GM21717 (cell line): ENCODE data around the gene LBX2.

ENCODE experiments used
- ATAC-seq: cut with Tn5 transposase; IDR thresholded peaks from one replicate; pipeline ENCODE4 v1.9.1; 2021; ENCODE audit warnings: mild to moderate bottlenecking, moderate library complexity; ENCODE audit not compliant: unreplicated experiment

LBX2 gene

DNA sequence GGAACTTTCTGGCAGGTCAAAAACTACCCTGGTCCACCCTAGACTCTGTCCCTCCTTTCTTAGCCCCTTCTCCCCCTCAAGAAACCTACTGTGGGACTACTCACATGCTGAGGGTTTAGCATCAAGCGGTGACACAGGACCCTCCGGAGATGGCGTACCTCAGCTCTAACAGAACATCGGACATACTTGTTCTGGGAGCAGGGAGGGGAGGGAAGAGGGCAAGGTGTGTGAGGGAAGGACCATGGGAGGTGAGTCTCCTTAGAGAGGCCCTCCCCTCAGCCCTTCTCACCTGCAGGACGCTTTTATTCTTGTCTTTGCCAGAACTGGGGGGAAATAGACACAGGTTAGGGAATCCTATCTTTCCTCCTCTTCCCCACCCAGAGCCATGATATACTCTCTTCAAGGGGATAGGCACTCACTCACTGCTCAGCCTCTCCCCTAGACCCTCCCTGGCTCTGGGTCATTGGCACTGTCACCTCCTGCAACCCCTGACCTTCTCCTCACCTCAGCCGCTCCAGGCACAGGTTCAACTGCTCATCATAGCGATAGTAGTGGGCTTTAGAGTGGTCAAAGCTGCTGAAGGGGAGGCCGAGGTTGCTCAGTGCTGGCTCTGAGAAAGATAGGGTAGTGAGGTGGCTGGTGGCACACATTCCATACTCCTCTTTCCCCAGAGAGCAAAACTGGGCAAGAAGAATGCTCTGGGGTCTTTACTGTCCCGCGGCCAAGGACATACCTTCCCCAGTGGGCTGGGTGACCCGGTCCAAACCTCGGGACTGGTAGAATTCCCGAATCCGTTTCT, 6.2 kb upstream of the LBX2 start:
- no peak for ATAC-seq

DNA sequence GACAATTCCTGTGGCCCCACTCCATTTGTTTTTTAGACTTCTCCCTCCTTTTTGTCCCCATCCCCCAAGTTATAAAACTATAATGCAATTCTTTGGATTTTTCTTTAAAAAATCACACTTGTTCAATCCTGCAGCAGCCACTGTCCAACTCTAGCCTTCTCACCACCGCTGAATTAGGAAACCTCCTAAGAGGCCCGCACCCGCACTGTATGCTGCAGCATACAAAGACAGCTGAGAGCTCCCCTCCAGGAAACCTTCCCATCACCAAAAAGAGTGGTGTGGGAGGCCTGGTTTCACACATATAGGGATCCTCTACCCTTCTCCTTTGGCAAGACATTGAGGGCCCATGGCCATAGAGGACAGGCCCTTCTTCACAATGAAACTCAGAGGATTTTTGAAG, 5.2 kb upstream of the LBX2 start:
- ATAC-seq, result no peak

DNA sequence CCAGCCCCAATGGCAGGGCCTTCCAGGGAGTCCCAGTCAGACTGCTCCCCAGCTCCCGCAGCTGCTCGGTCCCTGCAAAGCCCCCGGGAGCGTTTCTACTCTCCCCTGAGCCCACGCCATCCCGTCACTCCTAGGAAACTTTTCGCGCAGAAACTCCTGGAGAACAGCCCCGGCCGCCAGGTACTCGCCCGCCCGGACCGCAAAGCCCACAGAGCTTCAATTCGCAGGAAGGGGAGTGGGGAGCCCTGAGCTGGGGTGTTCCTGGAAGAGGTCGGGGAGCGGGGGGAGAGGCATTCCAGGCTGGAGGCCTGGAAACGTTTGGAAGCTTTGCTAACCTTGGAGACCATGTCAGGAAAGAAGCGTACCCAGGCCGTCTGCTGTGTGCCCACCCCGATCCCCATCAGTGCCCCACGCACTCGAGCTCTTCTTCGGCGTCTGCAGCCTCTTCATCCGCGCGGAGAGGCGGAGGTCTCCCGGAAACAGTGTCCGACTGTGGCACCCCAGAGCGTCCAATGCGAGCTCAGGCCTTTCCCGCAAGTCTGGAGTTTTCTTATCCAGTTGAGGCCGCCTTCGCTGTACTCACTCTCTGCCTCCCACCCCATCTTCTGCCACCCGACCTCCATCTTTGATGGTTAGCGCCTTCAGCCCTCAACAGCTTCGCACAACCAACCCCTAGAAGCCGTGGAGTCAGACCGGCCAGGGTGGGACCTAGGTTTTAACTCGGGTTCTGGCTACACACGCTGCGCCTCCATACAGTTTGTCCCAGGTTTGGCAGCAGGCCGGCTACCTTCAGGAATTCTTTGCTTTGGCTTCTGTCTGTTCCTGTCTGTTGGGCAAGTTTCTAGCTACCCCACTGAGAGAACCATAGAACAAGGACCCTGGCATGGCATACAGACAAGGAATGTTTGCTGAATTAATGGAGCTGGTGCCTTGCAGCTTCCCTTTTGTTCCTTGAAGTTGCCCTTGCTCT, 4.4 kb upstream of the LBX2 start:
- ATAC-seq, result no peak

DNA sequence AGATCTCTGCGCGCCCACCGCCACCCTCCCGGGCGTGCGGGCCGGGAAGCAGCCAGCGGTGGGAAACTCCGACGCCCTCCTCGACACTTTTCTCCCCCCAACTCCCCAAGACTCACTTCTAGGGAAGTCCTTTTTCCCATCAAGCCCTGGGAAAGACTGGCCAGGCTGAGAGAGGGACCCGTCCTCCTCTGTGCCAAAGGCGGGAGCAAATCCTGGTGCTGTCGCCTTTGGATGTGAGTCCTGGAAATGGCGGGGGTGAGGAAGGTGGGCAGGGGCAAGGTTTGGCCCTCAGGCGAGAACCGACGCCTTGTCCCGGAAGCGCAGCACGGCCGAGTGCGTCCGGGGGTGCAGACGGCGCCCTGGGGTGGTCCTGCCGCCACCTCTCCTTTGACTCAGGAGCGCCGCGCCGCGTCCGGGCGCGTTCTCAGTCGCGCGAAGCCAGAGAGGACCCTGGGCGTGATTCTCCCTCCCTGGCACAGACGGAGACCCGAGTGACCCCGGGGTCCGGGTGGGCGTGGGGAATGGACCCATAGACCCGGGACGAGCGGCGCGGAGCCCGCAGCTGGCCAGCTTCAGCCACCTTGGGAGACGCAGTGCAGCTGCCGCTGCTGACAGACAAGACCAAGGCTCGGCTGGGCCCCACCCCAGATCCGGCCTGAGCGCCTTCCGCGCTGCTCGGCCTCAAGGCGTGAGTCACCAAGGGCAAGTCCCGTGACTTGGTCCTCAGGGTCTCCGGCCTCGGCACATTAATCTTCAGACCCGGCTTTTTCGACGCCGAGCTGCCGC, 3.5 kb upstream of the LBX2 start:
- no peak for ATAC-seq

DNA sequence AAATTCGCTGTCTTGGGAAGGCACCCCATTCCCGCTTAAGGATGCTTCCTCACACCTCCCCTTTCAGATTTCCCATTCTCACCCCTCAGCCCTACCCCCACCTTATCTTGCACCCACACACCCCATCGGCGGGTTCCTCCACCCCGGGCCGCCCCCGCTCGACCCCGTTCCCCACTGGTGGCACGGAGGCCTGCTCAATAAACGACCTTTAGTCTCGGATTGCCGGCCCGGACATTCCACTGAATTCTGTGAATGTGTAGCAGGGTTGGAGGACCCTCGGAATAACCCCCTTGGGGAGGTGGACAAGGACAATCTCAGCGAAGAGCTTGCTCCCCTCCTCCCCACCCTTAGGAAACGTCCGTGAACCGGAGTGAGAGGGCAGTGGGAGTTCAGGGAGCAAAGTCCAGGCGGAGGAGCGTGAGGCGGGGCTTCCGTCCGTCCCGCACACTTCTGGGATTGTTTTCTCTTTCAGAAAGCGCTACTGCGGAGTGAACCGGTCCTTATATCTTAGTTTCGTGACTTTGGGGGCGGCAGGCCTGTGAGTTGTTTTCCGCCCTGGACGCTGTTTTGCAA, 2.8 kb upstream of the LBX2 start:
- no peak for ATAC-seq

DNA sequence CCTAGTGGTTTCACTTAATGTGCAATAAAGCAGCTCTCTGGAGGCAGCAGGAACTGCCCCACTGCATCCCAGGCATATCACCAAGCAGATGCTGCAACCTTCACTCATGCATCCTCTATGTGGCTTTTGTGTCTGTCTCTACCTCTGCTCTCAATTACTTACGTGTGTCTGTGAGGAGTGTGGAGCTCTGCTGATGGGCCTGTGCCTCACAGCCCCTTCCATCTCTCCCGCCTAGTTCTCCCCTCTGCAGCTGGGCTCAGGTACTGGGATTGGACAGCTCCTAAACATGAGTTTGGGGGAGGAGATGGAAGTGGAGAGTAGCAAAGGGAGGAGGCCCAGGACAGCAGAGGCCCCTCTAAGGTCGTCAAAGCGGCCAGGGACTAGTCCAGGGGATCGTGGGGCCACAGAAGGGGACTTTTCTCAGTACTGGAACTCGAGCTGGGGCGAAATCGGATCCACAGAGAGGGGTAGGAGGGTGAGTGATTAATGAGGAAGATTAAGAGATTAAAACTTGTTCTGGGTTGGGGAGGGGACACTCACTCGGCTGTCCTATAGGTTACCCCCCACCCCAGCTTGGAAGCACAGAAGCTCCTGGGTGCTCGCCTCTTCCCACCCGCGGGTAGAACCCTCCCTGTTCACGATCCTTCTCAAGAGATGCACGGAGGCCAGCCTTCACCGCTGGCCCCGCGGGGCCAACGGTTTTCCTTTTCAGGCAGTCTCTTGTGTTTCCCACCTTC, 2.1 kb upstream of the LBX2 start:
- ATAC-seq, result no peak

DNA sequence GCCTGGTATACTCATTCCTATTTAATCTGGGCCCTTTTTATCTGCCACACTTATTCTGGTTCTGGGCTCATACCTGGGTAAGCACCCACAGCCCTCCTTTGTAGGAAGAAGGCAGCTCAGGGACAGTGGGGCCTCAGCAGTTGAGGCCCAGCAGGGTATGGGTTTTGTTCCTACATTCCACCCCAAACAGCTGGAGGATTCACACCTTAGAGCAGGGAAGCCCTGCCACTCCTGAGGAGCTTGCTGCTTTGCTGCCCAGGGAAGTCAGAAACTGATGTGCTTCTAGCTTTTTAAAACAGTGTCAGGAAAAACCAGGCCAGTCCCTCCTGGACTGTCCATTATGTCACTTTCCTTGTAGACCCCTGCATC, 1.2 kb upstream of the LBX2 start:
- no peak for ATAC-seq

DNA sequence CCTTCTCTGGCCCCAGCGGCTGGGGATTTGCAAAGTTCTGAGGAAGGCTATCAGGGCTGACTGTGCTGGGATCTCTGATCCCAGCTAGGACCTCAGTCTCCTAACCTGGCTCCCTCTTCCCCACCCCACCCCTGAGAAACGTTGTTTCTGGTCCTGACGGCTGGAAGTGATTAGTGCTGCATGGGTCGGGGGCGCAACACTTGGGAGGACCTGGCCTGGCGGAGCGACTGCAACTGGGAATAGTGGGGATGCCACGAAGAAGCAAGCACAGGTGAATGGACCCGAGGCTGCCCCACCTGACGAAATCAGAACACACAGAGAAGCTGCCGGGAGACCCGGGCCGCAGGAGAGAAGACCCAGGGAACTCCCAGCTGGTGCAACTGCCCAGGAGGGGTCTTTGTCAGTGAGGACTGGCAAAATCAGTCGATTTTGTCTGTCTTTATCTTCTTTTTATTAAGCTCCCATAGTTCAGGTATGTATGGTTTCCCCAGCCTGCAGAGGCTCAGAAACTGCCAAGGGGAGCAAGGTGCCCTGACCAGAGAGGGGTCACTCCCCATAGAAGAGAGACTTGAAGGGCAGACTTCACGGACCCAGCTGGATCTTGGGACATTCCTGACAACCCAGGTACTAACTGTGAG, 656 bp upstream of the LBX2 start:
- ATAC-seq, result no peak

DNA sequence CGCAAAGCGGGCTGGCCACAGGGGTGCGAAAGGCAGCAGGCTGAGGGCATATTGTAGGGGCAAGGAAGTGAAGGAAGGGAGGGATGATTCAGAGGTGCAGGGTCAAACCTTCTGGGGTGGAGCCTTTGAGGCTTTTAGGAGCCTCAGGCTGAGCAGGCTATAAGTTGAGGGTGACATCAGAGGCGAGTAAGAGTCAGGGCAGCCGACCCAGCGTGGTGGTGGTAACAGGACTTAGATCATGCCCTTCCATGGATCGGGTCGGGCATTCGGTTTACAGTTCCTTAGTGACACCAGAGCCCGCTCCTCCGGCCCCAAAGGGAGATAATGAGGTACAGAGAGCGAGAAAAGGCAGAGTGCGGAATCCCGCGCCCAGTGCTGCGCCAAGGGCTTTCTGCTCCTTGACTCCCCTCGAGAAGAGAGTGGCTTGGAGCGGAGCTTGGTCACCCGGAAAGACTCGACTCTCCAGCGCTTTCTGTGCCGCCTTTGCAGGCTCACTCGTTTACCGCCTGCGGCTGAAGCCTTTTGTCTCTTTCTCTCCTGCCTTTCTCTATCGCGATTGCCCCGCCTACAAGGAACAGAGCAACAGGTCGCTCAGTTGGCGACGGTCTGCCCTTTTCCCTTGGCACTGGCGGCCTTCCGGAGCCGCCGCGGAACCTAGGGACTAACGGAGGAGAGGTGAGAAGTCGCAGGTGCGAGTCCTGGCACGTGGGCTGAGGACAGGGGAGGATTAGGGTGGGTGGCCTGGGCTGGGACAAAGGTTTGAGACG, 720 bp downstream of the LBX2 start:
- no peak for ATAC-seq

DNA sequence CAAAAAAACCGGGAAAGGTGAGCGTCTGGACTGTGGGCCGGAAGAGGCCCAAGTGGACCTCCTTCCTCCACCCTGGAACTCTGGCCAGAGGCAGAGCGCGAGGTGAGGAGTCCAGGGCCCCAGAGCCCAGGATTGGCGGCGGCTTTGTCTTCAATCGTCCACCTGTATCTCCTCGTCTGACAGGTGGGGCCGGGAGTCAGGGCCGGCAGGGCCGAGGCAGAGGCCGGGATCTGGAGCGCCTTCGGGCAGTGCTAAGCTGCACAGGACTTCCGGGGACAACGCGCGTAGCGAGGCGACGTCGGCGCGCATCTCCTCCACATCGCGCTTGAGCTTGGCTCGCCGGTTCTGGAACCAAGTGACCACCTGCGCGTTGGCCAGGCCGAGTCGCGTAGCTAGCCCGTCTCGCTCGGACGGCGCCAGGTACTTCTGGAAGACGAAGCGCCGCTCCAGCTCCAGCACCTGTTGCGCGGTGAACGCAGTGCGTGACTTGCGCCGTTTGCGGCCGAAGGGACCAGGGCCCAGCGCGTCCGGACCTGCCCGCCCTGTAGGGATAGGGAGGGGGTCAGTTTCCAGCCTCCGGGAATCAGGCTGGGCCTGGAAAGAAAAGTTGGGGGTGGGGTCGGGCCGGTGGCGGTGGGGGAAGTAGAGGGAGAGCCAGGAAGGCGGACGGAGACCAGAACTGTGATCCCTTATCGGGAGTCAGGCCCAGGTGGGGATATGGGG, 1.5 kb downstream of the LBX2 start:
- ATAC-seq, result no peak

DNA sequence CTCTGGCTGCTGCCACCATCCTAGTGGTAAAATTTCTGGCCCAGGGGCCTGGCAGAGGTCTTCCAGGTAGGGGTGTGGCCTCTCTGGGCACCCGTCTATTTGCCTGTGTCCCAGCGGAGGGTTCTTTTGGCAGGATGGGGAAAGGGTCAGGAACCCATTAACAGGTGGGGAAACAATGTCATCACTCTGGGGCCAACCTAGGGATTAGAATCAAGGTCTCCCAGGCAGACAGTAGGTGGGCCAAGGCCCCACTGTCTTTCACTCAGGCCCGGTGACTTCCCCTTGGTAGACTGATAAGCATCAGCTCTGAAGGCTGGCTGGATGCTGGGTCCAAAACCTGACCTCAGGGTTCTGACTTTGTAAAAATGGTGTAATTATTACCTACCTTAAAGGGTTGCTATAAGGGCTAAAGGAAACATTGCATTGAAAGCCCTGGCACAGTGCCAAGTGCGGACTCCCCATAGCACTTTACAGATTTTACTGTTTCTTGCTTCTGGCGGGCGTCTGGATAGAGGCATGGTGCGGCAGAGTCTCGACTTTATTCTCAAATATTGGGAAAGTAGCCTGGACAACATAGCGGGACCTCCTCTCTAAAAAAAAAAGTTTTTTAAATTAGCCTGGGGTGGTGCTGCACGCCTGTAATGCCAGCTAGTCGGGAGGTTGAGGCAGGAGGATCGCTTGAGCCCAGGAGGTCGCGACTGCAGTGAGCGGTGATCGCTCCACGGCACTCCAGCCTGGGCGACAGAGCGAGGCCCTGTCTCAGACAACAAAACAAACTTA, 2.2 kb downstream of the LBX2 start:
- no peak for ATAC-seq

DNA sequence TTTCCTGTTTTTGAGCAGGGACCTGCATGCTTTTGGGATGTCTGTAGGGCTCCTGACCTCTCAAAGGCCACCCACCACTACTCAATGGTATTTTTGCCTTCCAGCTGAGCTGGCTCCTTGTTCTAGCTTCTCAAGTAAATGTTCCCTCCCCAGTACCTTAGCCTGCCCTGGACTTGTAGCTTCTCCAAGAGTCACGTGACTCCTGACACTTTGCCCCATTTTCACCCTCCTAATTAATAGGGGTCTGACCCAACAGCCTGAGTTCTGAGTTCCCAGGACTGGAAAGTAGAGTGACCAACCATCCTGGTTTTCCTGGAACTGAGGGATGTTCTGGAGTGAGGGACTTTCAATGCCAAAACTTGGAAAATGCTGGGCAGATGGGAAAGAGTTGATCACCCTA, 4.0 kb downstream of the LBX2 start:
- ATAC-seq, result no peak

DNA sequence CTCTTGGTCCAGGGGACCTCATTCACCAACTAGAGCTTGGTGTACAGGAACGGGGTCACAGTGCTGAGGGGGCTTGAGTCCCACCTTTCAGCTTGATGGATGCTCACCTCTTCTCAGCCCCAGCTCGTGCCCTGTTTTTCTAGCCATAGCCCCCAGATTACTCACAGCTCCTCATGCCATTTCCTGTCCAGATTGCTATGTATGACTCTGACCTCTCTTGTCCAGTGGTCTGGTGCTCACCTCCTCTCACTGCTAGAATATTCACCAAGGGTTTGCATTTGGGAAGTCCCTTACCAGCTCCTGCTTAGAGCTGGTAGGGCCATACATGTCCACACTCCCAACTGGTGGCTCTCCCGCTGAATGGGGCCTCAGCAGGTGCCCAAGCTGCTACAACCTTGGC, 5.9 kb downstream of the LBX2 start:
- ATAC-seq, result no peak

DNA sequence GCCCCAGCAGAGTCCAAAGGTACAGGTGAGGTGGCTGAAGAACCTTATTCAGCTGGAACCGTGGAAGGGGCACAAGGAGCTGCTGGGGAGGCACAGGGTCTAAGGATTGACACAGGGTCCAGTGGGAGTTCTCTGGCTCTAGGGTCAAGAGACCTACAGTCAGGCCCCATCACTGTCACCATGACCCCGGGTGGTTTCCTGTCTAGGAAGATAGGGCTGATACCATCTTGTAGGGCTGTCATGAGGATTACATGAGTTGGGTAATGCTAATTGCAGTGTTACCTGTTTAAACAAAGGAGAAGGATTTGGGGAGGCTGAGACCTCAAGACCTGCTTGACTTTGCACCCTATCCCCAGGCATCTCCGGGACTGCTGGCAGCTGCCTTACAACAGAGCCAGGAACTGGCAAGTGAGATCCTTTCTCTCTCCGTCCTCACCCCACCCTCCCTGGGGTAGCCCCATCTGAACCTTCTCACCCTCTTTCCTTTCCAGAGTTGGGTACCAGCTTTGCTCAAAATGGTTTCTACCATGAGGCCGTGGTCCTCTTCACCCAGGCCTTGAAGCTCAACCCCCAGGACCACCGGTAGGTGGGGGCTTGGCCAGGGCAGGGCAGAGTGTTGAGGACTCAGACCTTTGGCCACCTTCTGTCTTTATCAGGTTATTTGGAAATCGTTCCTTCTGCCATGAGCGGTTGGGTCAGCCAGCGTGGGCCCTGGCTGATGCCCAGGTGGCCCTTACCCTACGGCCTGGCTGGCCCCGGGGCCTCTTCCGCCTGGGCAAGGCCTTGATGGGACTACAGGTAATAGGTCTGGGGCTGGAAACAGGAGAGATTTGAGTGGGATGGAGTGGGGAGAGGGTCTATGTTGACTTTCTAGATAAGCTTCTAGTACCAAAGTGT, 7.5 kb downstream of the LBX2 start:
- ATAC-seq, result no peak

DNA sequence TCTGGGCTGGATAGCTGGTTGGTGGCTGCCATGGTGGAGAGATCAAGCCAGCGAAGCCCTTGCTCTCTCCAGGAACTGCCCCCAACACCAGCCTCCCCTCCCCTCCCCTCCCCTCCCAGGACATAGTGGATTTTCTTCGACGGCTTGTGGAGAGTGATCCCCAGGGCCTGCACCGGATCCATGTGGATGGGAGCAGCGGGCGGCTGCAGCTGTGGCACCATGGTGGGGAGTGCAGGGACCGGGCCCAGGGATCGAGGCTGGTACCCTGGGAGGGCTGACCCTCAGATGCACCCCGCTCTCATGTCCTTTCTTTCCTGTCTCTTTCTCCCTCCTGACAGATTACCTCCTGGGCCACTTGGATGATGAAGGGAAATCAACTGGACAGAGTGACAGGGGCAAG, 9.5 kb downstream of the LBX2 start:
- no peak for ATAC-seq

DNA sequence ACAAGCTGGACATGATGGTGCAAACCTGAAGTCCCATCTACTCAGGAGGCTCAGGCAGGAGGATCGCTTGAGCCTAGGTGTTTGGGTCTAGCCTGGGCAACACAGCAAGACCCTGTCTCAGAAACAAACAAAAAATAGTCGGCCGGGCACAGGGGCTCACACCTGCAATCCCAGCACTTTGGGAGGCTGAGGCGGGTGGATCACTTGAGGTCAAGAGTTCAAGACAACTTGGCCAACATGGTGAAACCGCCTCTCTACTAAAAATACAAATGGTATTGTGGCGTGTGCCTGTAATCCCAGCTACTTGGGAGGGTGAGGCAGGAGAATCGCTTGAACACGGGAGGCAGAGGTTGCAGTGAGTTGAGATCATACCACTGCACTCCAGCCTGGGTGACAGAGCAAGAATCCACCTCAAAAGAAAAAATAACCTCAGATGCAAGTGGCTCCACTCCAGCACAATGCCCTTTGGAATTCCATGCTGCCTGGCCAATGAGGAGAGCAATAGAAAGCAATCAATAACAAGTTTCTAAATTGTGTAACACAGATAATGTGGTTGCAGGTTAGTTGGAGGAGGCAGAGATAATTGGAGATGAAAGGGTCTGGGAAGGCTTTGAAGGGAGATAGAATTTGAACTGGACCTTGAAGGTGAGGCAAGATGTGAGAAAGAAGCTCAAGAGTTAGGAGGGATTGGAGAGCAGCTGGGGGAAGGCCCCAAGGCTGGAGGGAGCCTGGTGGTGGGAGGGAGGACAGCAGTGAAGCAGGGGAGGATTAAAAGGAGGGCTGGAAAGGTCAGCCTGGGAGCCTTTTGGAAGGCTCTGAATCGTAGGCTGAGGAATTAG, 10.5 kb downstream of the LBX2 start:
- no peak for ATAC-seq
